Stimulated activated memory B cell treated with anti-CD40 and anti-IgM and Interleukin-4, amounts not matched to agents 10 μg/mL and 1 μg/mL and 100 μg/mL, for 72 hours (primary cell): Measurements from ENCODE around the gene PSMD9.
"Not testable (repeated sequence)": the region's sequence is repeated elsewhere in the genome, so short reads cannot be mapped to it uniquely, and the experiment has no call there.

Experiments
- ATAC-seq: fragments of 150-1000 bp; cut with Tn5 transposase; 2 replicates; pipeline ENCODE4 v1.10.0; 2021
- H3K27ac Mint-ChIP-seq: one replicate; pipeline ENCODE4 v1.8.0; 2022; ENCODE audit warnings: mild to moderate bottlenecking, mixed read lengths
- H3K27me3 Mint-ChIP-seq: one replicate; pipeline ENCODE4 v1.8.0; 2022; ENCODE audit warnings: mixed read lengths
- H3K36me3 Mint-ChIP-seq: one replicate; pipeline ENCODE4 v1.8.0; 2022; ENCODE audit warnings: mixed read lengths
- H3K4me1 Mint-ChIP-seq: one replicate; pipeline ENCODE4 v1.8.0; 2022; ENCODE audit warnings: mixed read lengths
- H3K4me3 Mint-ChIP-seq: one replicate; pipeline ENCODE4 v1.8.0; 2022; ENCODE audit warnings: mild to moderate bottlenecking, moderate library complexity, mixed read lengths
- H3K9me3 Mint-ChIP-seq: one replicate; pipeline ENCODE4 v1.8.0; 2022; ENCODE audit warnings: mixed read lengths

The PSMD9 gene

GRCh38 chr12:121929545-121929944 lies 41.0 kb downstream of the PSMD9 start:
- Mint-ChIP-seq H3K36me3 (peaks cover 12% of the 10 kb centered on the region), H3K4me1 (peaks cover 19% of the 10 kb centered on the region)
- H3K27ac Mint-ChIP-seq, H3K9me3 Mint-ChIP-seq, H3K4me3 Mint-ChIP-seq, ATAC-seq, H3K27me3 Mint-ChIP-seq: not testable (repeated sequence)

DNA sequence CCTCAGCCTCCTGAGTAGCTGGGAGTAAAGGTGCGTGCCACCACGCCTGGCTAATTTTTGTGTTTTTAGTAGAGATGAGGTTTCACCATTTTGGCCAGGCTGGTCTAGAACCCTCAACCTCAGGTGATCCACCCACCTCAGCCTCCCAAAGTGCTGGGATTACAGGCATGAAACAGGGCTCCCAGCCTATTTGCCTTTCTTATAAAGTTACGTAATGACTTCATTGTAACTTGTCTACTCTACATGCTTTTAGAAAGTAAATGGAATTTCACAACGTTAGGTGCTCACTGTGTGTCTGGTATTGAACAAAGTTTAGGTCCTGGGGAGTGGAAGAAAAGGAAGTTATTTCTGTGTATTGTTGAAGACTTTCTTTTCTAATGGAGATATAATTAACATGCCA lies 42.3 kb downstream of the PSMD9 start:
- H3K27ac Mint-ChIP-seq, result no peak overlapping the region
- H3K9me3 Mint-ChIP-seq, result no peaks in the 10 kb centered on the region
- H3K27me3 Mint-ChIP-seq, result no peaks in the 10 kb centered on the region
- peaks cover 12% of the 10 kb centered on the region for H3K36me3 Mint-ChIP-seq
- peaks cover 19% of the 10 kb centered on the region for H3K4me1 Mint-ChIP-seq
- H3K4me3 Mint-ChIP-seq, result no peak overlapping the region
- ATAC-seq, result no peak

DNA sequence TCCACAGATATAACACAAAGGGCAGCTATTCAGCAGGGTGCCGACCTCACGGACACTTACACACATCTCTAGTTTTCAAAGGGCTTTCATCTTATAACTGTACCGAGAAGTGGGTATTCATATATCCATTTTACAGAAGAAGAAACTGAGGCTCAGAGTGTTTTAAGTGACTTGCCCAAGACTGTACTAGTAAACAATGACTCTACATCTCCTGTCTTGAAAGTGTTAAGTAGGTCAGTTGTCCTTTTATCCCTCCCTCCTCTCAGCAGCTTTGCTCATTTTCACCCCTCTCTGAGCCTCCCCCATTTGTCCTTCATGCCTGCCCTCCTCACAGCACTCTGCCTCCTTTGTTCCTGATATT lies 43.6 kb downstream of the PSMD9 start:
- no peak overlapping the region for H3K4me3 Mint-ChIP-seq
- peaks cover 14% of the 10 kb centered on the region for H3K4me1 Mint-ChIP-seq

GRCh38 chr12:121932914-121933521 lies 44.4 kb downstream of the PSMD9 start:
- Mint-ChIP-seq H3K27ac (peak overlapping the region; percentile 5), H3K4me1 (peaks cover 6% of the 10 kb centered on the region), H3K27me3 (no peaks in the 10 kb centered on the region), H3K36me3 (peaks cover 28% of the 10 kb centered on the region), H3K9me3 (no peaks in the 10 kb centered on the region), H3K4me3 (no peak overlapping the region)
- ATAC-seq, result no peak

More for the DNA sequence above, 43.6 kb downstream of the PSMD9 start:
- H3K27me3 Mint-ChIP-seq, result no peaks in the 10 kb centered on the region
- no peak for ATAC-seq
- H3K27ac Mint-ChIP-seq, result peak overlapping the region; percentile 5
- H3K9me3 Mint-ChIP-seq, result no peaks in the 10 kb centered on the region
- peaks cover 22% of the 10 kb centered on the region for H3K36me3 Mint-ChIP-seq

GRCh38 chr12:121933522-121934308 lies 45.1 kb downstream of the PSMD9 start:
- H3K36me3 Mint-ChIP-seq, result peaks cover 28% of the 10 kb centered on the region
- H3K27ac Mint-ChIP-seq, result no peak overlapping the region
- no peaks in the 10 kb centered on the region for H3K27me3 Mint-ChIP-seq
- ATAC-seq, result no peak
- no peaks in the 10 kb centered on the region for H3K9me3 Mint-ChIP-seq
- H3K4me1 Mint-ChIP-seq, result peaks cover 6% of the 10 kb centered on the region
- no peak overlapping the region for H3K4me3 Mint-ChIP-seq

DNA sequence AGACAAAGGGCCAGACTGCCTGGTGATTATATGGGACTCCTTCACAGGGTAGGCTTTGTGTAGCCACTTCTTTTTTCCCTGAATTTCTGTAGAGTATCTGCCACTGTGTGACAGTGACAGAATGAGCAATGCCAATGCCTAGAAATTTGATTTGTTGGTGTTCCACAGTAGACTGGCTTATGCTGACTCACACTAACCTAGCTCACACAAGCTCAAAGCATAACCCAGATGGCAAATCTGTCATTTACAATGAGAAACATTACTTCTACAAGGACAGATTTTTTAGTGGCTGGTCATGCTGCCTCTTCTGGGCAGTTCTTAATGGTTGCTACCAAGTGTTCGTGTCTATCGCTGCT lies 45.7 kb downstream of the PSMD9 start:
- no peak overlapping the region for H3K4me3 Mint-ChIP-seq
- peaks cover 9% of the 10 kb centered on the region for H3K4me1 Mint-ChIP-seq
- H3K27me3 Mint-ChIP-seq, result no peaks in the 10 kb centered on the region
- no peak for ATAC-seq
- H3K9me3 Mint-ChIP-seq, result no peaks in the 10 kb centered on the region
- peaks cover 28% of the 10 kb centered on the region for H3K36me3 Mint-ChIP-seq
- no peak overlapping the region for H3K27ac Mint-ChIP-seq

DNA sequence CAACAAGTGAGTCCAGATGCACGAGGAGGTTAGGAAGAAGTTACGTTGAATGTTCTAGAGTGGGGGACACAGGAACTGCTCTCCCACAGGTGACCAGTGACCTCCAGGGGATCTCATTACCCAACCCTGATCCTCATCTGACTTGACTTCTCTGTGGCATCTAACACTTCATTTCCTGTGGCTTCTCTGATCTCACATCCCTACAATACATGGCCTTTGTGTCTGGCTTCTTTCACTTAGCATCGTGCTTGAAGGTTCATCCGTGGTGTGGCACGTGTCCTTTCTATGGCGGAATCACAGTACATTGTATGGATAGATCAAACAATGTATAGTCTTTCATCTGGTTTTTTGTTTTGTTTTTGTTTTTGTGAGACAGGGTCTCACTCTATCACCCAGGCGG lies 49.1 kb downstream of the PSMD9 start:
- ATAC-seq, result no peak

DNA sequence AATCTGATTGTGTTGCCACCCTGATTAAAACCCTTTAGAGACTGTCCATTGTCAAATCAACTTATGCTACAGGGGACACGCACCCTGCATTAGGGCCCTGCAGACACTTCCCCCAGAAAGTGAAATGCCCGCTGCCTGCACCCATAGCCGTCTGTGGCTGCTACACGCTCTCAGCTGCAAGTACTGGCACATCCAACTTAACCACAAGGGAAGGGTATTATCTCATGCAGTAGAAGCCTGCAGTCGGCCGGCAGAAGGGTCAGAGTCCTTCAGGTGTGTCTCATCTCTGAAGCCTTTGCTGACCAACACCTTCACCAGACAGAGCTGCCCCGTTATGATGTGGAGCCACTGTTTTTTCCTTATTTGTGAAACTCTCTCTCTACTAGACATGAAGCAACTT lies 50.6 kb downstream of the PSMD9 start:
- Mint-ChIP-seq H3K36me3 (peaks cover 16% of the 10 kb centered on the region), H3K4me1 (peaks cover 4% of the 10 kb centered on the region), H3K27me3 (no peaks in the 10 kb centered on the region), H3K4me3 (no peak overlapping the region), H3K9me3 (no peaks in the 10 kb centered on the region), H3K27ac (no peak overlapping the region)
- peak; percentile 31 for ATAC-seq

More for the DNA sequence above, 49.1 kb downstream of the PSMD9 start:
- H3K27ac Mint-ChIP-seq, result no peak overlapping the region
- H3K9me3 Mint-ChIP-seq, result no peaks in the 10 kb centered on the region
- peaks cover 4% of the 10 kb centered on the region for H3K4me1 Mint-ChIP-seq
- peaks cover 23% of the 10 kb centered on the region for H3K36me3 Mint-ChIP-seq
- H3K27me3 Mint-ChIP-seq, result no peaks in the 10 kb centered on the region
- H3K4me3 Mint-ChIP-seq, result no peak overlapping the region

GRCh38 chr12:121939992-121940766 lies 51.6 kb downstream of the PSMD9 start:
- Mint-ChIP-seq H3K4me3 (no peak overlapping the region), H3K27ac (no peak overlapping the region), H3K36me3 (peaks cover 16% of the 10 kb centered on the region), H3K9me3 (no peaks in the 10 kb centered on the region), H3K27me3 (no peaks in the 10 kb centered on the region), H3K4me1 (peaks cover 4% of the 10 kb centered on the region)
- no peak for ATAC-seq

GRCh38 chr12:121942145-121942718 lies 53.6 kb downstream of the PSMD9 start:
- peaks cover 5% of the 10 kb centered on the region for H3K36me3 Mint-ChIP-seq

DNA sequence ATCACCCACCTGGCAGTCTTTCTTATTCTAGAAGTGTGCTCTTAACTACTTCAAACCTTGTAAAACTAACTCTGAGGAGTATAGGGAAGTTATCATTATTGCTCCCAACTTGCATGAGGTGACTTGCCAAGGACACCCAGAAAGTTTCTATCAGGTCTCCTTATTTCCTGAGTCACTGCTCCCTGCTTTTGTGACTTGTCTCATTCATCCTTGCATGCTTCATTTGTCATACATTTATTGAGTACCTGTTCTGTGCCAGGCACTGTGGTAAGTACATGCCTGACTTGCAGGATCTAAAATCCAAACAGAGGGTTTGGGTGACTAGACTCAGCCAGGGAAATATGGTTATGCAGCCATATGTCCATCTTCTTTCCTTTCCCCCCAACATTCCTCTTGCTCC lies 55.3 kb downstream of the PSMD9 start:
- no peaks in the 10 kb centered on the region for H3K9me3 Mint-ChIP-seq
- ATAC-seq, result no peak
- no peak overlapping the region for H3K4me3 Mint-ChIP-seq
- peaks cover 4% of the 10 kb centered on the region for H3K4me1 Mint-ChIP-seq
- H3K27ac Mint-ChIP-seq, result no peak overlapping the region
- H3K27me3 Mint-ChIP-seq, result no peaks in the 10 kb centered on the region
- no peaks in the 10 kb centered on the region for H3K36me3 Mint-ChIP-seq

More at GRCh38 chr12:121942145-121942718, 53.6 kb downstream of the PSMD9 start:
- Mint-ChIP-seq H3K27ac (no peak overlapping the region), H3K4me3 (no peak overlapping the region), H3K9me3 (no peaks in the 10 kb centered on the region), H3K4me1 (peaks cover 4% of the 10 kb centered on the region), H3K27me3 (no peaks in the 10 kb centered on the region)
- no peak for ATAC-seq

DNA sequence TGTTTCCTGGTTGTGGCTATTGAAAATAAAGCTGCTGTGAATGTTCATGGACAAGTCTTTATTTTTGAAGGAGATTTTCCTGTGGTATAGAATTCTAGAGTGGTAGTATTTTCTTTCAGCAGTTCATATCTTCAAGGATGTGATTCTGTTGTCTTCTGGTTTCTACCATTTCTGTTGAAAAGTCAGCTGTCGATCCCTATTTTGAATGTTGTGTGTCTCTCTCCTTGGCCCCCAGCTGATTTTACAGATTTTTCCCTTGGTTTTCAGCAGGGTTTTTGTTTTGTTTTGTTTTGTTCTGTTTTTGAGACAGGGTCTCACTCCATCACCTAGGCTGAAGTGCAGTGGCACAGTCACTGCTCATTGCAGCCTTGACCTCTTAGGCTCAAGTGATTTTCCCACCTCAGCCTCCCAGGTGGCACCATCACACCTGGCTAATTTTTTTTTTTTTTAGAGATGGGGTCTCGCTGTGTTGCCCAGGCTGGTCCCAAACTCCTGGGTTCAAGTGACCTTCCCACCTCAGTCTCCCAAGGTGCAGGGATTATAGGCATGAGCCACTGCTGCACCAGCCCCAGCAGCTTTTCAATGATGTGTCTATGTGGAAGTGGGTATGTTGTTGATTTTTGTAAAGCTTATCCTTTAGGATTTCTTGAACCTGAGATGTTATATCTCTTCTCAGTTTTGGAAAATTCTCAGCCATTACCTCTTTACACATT lies 57.9 kb downstream of the PSMD9 start:
- ATAC-seq, result no peak
- Mint-ChIP-seq H3K9me3 (no peaks in the 10 kb centered on the region), H3K27me3 (no peaks in the 10 kb centered on the region), H3K4me3 (no peak overlapping the region), H3K27ac (no peak overlapping the region), H3K4me1 (no peaks in the 10 kb centered on the region), H3K36me3 (no peaks in the 10 kb centered on the region)

GRCh38 chr12:121947981-121948380 lies 59.4 kb downstream of the PSMD9 start:
- Mint-ChIP-seq H3K36me3 (no peaks in the 10 kb centered on the region), H3K4me1 (no peaks in the 10 kb centered on the region), H3K27me3 (no peaks in the 10 kb centered on the region), H3K9me3 (no peaks in the 10 kb centered on the region), H3K27ac (no peak overlapping the region), H3K4me3 (no peak overlapping the region)
- ATAC-seq, result no peak

DNA sequence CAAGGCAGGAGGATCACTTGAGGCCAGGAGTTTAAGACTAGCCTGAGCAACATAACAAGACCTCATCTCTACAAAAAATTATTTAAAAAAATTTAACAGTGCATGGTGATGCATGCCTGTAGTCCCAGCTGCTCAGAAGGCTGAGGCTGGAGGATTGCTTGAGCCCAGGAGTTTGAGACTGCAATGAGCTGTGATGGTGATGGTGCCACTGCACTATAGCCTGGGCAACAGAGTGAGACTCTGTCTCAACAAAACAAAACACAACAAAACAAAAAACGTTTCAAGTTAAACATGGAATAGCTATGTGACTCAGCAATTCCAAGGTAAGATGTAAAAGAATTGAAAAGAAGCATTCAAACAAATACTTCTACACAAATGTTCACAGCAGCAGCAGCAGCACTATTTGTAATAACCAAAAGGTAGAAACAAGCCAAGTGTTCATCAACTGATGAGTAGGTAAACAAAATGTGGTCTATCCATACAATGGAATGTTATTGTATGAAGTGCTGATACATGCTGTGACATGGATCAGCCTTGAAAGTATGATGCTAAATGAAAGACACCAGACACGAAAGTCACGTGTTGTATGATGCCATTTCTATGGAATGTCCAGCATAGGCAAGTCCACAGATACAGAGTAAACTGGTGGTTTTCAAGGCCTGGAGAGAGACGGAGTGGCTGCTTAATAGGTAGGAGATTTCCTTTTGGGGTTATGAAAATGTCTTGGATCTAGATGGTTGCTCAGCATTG lies 61.2 kb downstream of the PSMD9 start:
- H3K27me3 Mint-ChIP-seq, result no peaks in the 10 kb centered on the region
- ATAC-seq, result no peak
- H3K4me3 Mint-ChIP-seq, result no peak overlapping the region
- H3K36me3 Mint-ChIP-seq, result no peaks in the 10 kb centered on the region
- H3K9me3 Mint-ChIP-seq, result no peaks in the 10 kb centered on the region
- H3K4me1 Mint-ChIP-seq, result no peaks in the 10 kb centered on the region
- H3K27ac Mint-ChIP-seq, result no peak overlapping the region
